Keratinocyte (primary cell): Measurements from ENCODE around the gene SMG6.

Experiments used
- EZH2 ChIP-seq: IDR thresholded peaks from one replicate; pipeline ENCODE4 v1.6.1; 2012; ENCODE audit warnings: inconsistent platforms, mild to moderate bottlenecking, low read length, moderate library complexity
- TF ChIP-seq, protein P1 (sequence below), 3 experiments: IDR thresholded peaks in 1 of 3; conservative IDR thresholded peaks in 1 of 3; optimal IDR thresholded peaks in 1 of 3; 2 replicates in 2 of 3; 3 replicates in 1 of 3; pipeline versions ENCODE3 to v1.5.1; 2011; ENCODE audit warnings: low read length in 3 of 3, mild to moderate bottlenecking in 3 of 3, moderate library complexity in 2 of 3, control low read depth in 1 of 3, inconsistent platforms in 1 of 3; ENCODE audit not compliant: insufficient read depth in 2 of 3; ENCODE audit errors: extremely low read depth in 1 of 3

DNA sequence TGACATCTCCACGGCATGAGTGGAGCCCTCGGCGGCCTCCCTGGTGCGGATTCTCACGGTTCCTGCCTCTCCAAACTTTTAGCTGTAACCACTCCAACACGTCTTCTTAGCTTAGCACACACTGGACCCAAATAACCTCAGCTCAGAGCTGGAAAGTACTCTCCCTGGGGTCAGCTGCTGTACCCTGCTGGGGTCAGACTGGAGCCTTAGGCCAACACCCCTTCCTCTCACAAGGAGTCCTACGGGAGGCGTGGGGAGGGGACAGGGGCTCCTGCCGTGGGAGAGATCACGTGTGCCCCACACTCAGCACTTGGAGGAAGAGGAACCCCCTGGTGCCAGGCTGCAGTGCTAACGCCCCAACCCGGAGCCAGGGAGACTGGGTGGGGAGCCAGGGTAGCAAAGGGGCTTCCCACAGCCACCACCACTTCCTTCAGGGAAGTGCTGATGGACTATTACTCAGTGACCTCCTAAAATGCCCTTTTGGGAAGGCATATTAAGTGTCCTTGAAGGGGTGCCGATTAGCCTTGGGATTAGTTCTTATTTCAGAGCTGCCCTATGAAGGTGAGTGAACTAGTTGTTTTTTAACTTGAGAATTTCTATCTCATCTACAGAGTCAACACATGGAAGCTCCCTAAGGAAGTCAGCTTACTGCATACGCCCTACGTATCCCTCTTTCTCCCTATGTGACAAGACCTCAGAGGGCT is 124.6 kb downstream of the SMG6 start:
- TF ChIP-seq, protein P1, sequence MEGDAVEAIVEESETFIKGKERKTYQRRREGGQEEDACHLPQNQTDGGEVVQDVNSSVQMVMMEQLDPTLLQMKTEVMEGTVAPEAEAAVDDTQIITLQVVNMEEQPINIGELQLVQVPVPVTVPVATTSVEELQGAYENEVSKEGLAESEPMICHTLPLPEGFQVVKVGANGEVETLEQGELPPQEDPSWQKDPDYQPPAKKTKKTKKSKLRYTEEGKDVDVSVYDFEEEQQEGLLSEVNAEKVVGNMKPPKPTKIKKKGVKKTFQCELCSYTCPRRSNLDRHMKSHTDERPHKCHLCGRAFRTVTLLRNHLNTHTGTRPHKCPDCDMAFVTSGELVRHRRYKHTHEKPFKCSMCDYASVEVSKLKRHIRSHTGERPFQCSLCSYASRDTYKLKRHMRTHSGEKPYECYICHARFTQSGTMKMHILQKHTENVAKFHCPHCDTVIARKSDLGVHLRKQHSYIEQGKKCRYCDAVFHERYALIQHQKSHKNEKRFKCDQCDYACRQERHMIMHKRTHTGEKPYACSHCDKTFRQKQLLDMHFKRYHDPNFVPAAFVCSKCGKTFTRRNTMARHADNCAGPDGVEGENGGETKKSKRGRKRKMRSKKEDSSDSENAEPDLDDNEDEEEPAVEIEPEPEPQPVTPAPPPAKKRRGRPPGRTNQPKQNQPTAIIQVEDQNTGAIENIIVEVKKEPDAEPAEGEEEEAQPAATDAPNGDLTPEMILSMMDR (optimal IDR thresholded peaks at IDR 0.05 in 1 of 3, IDR thresholded peaks at IDR 0.05 in 1 of 3, conservative IDR thresholded peaks at IDR 0.05 in 1 of 3; ENCODE audit: extremely low read depth in 1 of 3, insufficient read depth in 2 of 3, low read length in 3 of 3): no peak
- TF ChIP-seq EZH2: no peak
